ENCODE results near the gene PANK1.

- no peak for TF ChIP-seq CTCF (IDR thresholded peaks at IDR 0.05; ENCODE audit: low read depth, low read length)
- no peak for TF ChIP-seq POLR2A (IDR thresholded peaks at IDR 0.05; ENCODE audit: extremely low read depth, insufficient read length)
Observed at GRCh38 chr10:89602919-89603318, 42.1 kb downstream of the PANK1 start.
